Cardiac muscle cell (in vitro differentiated cells and primary cell): ENCODE results near the gene MED12L. TPM values are rescaled to one million over a fixed set of nuclear protein-coding genes. Genes with fewer than 3 reads are reported as not detected.

ENCODE experiments used
- DNase-seq, 2 donors: peaks; one replicate each; pipeline versions ENCODE4 v3.0.0 to v3.0.0-alpha.2; 2010 to 2017; ENCODE audit warnings: low read depth in 1 of 2, low spot score in 1 of 2
- H3K27ac ChIP-seq: fragments of 200-600 bp; sonication (generic); 2 replicates; pipeline ENCODE4 v1.5.1; 2016
- H3K27me3 ChIP-seq: fragments of 200-600 bp; sonication (generic); 2 replicates; pipeline ENCODE4 v1.6.0; 2016; ENCODE audit warnings: control low read depth
- H3K36me3 ChIP-seq: fragments of 200-600 bp; sonication (generic); 2 replicates; pipeline ENCODE4 v1.5.1; 2016; ENCODE audit warnings: control low read depth
- H3K4me1 ChIP-seq: fragments of 200-600 bp; sonication (generic); 2 replicates; pipeline ENCODE4 v1.8.1; 2017; ENCODE audit warnings: low read depth, mild to moderate bottlenecking, mixed run types
- H3K4me3 ChIP-seq: fragments of 200-600 bp; sonication (generic); 2 replicates; pipeline ENCODE4 v1.5.1; 2016; ENCODE audit warnings: mild to moderate bottlenecking
- H3K9me3 ChIP-seq: fragments of 200-600 bp; sonication (generic); 2 replicates; pipeline ENCODE4 v1.5.1; 2017; ENCODE audit warnings: low read depth, mild to moderate bottlenecking, control low read depth
- polyA plus RNA-seq: library from polyadenylated mRNA; unstranded; fragments of >200 nt; fragmentation: Nextera tagmentation; extraction: Ambion mirVana; gene quantifications from 2 replicates; pipeline ENCODE4 v1.2.1, GENCODE V29; 2016
- total RNA-seq: library from RNA; depleted of rRNA; stranded (reverse); fragments of >200 nt; gene quantifications from 2 replicates; pipeline ENCODE4 v1.2.3, GENCODE V29; 2016
- TF ChIP-seq, protein P1 (sequence below): IDR thresholded peaks from 2 replicates; pipeline ENCODE4 v1.5.1; 2012; ENCODE audit warnings: low read depth, mild to moderate bottlenecking, low read length

Gene MED12L
- total and polyA plus RNA-seq, 2 experiments from 2014 or later, result 1.9 to 6.9 TPM

DNA sequence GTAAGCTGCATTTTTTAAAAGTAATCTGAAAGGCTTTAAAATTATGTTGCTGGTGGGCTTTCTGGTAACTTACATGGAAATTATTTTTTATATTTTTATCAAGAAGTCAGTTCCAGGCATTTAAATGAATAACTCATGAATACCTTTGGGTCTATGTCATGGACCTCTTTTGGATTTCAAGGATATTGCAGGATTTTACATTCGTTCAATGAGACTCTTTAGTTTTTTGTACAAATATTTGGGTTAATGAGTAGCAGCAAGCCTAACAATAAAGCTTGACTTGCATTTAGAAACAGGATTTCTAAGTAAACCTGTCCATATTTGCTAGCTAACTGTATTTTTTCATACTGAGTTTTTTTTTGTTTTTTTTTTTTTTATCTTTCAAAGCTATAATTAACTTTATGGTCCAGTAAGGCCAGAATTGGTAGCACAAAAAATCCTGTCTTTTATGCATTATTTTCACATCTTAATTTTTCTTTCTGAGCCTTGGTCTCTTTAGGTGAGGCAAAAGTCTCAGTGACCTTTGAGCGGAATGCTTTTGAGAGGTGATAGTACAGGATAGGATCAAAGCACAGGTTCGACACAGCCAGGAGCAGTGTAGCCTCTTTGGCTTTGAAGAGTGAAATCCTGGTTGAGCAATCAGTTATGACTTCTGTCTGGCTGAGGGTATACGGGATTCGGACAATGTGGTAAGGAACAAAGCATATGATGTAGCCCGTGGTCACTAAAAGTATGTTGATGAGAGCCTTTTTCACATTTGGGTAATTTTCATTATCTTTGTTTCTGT is 112.7 kb downstream of the MED12L start:
- peak in 1 of 2 donors; percentile 5 for DNase-seq
- no peaks in the 10 kb centered on the region for H3K4me1 ChIP-seq
- no peaks in the 10 kb centered on the region for H3K27me3 ChIP-seq
- H3K9me3 ChIP-seq, result no peaks in the 10 kb centered on the region
- H3K36me3 ChIP-seq, result no peaks in the 10 kb centered on the region
- H3K4me3 ChIP-seq, result no peak overlapping the region
- H3K27ac ChIP-seq, result no peak overlapping the region
- TF ChIP-seq, protein P1, sequence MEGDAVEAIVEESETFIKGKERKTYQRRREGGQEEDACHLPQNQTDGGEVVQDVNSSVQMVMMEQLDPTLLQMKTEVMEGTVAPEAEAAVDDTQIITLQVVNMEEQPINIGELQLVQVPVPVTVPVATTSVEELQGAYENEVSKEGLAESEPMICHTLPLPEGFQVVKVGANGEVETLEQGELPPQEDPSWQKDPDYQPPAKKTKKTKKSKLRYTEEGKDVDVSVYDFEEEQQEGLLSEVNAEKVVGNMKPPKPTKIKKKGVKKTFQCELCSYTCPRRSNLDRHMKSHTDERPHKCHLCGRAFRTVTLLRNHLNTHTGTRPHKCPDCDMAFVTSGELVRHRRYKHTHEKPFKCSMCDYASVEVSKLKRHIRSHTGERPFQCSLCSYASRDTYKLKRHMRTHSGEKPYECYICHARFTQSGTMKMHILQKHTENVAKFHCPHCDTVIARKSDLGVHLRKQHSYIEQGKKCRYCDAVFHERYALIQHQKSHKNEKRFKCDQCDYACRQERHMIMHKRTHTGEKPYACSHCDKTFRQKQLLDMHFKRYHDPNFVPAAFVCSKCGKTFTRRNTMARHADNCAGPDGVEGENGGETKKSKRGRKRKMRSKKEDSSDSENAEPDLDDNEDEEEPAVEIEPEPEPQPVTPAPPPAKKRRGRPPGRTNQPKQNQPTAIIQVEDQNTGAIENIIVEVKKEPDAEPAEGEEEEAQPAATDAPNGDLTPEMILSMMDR, result no peak

DNA sequence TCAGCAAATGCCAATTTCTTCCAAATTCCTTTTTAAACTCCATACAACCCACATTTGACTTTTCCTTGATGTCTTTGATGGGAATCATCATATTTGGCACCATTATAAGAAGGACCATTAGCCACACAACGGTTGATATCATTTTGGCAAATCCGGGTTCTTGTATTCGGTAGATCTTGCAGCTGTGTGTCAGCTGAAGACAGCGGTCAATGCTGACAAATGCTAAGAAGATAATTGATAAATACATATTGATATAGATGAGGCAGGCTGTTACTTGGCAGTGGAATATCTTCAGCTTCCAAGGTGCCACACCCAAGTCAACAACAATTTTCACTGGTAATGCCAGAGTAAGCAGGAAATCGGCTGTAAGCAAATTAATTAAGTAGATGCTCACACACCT is 113.4 kb downstream of the MED12L start:
- Histone ChIP-seq H3K9me3 (no peaks in the 10 kb centered on the region), H3K36me3 (no peaks in the 10 kb centered on the region), H3K27ac (no peak overlapping the region), H3K27me3 (no peaks in the 10 kb centered on the region), H3K4me3 (no peak overlapping the region), H3K4me1 (no peaks in the 10 kb centered on the region)
- TF ChIP-seq, protein P1, result no peak
- no peak for DNase-seq

DNA sequence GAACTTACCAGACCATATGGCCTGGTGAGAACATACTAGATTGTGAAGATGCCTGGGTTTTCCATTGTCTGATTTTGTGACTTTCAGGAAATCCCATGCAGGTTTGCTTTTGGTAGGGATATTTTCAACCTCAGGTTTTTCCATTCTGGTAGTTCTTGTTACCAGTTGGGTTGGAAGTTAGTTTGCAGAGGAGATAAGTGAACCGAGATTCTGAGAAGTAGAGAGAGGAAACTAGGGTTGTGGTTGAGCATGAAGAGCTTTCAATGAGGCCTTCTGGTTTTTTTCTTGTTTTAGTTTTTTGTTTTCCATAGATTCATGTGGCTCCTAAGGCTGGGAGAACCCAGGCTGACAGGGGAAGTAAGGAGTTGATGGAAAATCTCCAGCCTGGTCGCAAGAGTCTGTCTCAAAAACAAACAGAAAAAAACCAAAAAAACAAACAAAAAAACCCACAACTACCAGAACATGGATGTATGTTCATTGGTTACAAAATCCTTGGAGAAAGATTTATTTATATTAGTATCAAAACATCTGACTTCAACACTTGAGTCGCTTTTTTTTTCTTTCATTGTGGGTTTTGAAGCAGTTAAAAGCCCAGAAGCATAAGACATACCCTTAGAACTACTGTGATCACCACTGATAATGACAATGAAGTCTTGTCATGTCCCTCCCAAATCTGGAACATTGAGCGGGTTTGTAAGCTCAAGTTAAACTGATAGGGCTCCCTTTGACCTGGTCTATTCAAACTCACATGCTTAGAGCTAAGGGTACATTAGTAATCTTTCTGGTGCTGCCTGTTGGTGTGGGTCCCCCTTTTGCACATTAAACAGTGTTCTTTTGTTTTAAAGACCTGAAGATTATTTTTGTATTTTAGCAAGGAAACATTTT is 114.3 kb downstream of the MED12L start:
- H3K27ac ChIP-seq, result no peak overlapping the region
- peaks cover 7% of the 10 kb centered on the region for H3K4me1 ChIP-seq
- TF ChIP-seq, protein P1, result no peak
- no peak for DNase-seq
- no peaks in the 10 kb centered on the region for H3K9me3 ChIP-seq
- H3K36me3 ChIP-seq, result no peaks in the 10 kb centered on the region
- H3K4me3 ChIP-seq, result no peak overlapping the region
- H3K27me3 ChIP-seq, result no peaks in the 10 kb centered on the region

DNA sequence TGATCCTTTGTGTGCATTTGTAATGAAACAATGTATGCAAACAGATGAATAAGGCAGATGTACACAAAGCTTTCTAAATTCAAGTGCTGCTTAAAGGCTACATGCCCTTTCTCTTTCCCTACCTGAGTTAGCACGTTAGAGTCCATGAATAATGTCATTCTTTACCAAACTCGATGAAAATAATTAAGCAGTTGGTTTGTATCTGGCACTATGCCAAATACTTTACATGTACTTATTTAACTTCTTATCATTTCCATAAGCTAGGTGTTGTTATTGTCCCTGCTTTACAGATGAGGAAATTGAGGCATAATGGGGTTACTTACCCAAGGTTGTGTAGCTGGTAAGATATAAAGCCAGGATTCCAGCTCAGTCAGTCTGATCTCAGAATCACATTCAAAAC is 115.1 kb downstream of the MED12L start:
- no peaks in the 10 kb centered on the region for H3K36me3 ChIP-seq
- DNase-seq, result no peak
- no peaks in the 10 kb centered on the region for H3K9me3 ChIP-seq
- H3K27me3 ChIP-seq, result no peaks in the 10 kb centered on the region
- H3K4me1 ChIP-seq, result peaks cover 7% of the 10 kb centered on the region
- H3K4me3 ChIP-seq, result no peak overlapping the region
- no peak overlapping the region for H3K27ac ChIP-seq
- TF ChIP-seq, protein P1, result no peak

DNA sequence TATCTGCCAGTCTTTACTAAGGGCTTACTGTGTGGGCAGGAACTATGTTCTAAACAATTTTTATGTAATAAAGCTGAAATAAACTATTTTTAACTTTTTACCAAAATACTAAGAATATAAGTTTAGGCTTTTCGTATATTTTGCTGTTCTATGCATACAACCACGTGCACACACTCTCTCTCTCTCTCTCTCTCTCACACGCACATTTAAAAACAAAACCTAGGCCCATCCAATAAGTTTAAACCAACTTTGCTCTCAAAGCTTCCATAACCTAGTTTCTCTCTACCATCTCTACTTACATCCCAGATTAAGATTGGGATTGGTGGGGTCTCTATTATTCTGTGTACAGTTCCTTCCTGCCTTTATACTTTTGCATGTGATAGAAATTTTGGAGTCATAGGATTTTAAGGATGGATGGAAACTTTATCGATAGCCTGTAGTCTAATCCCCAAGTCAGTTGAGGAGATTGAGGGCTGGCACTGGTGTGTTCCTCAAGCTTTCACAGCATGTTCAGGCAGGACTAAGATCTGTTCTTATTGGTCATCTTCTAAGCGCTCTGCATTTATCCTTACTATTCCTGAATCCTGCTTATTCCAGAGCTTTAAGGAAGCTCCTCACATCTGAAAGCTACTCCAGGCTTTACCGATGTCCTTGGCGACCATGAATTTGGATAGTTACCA is 115.7 kb downstream of the MED12L start:
- H3K4me3 ChIP-seq, result no peak overlapping the region
- no peaks in the 10 kb centered on the region for H3K36me3 ChIP-seq
- TF ChIP-seq, protein P1, result no peak
- H3K27ac ChIP-seq, result no peak overlapping the region
- H3K4me1 ChIP-seq, result peaks cover 7% of the 10 kb centered on the region
- no peaks in the 10 kb centered on the region for H3K27me3 ChIP-seq
- H3K9me3 ChIP-seq, result no peaks in the 10 kb centered on the region
- DNase-seq, result no peak
